ENCODE data around the gene BTBD7. TPM values are rescaled to one million over a fixed set of nuclear protein-coding genes. Genes with fewer than 3 reads are reported as not detected.
"Not testable (repeated sequence)": the region's sequence is repeated elsewhere in the genome, so short reads cannot be mapped to it uniquely, and the experiment has no call there.

BTBD7 gene
- total RNA-seq, 1 donor from 2014 or later = 30.5 TPM

- no peak for DNase-seq
Observed at GRCh38 chr14:93240678-93241000, 92.2 kb downstream of the BTBD7 start.

- DNase-seq = no peak
Observed at GRCh38 chr14:93239869-93240677, 92.8 kb downstream of the BTBD7 start.

- no peak for DNase-seq
Observed at GRCh38 chr14:93234798-93235197, 98.0 kb downstream of the BTBD7 start.

- not testable (repeated sequence) for DNase-seq
Observed at GRCh38 chr14:93233078-93233477, 99.8 kb downstream of the BTBD7 start.

- DNase-seq = no peak
Observed at GRCh38 chr14:93232159-93232558, 100.7 kb downstream of the BTBD7 start.

- no peak for DNase-seq
Observed at GRCh38 chr14:93231129-93231979, 101.5 kb downstream of the BTBD7 start.

- DNase-seq = no peak
Observed at GRCh38 chr14:93230539-93230938, 102.3 kb downstream of the BTBD7 start.

- no peak for DNase-seq
Observed at GRCh38 chr14:93228550-93228949, 104.3 kb downstream of the BTBD7 start.

GRCh38 chr14:93223565-93223964, 109.3 kb downstream of the BTBD7 start:
- DNase-seq = no peak

GRCh38 chr14:93220509-93220908, 112.3 kb downstream of the BTBD7 start:
- peak; percentile 3 for DNase-seq

- no peak for DNase-seq
Observed at GRCh38 chr14:93219103-93219726, 113.6 kb downstream of the BTBD7 start.

GRCh38 chr14:93214598-93214997, 118.2 kb downstream of the BTBD7 start:
- no peak for DNase-seq

- DNase-seq = no peak
Observed at GRCh38 chr14:93212432-93212831, 120.4 kb downstream of the BTBD7 start.

GRCh38 chr14:93207468-93208308, 125.1 kb downstream of the BTBD7 start:
- DNase-seq = peak; percentile 14

GRCh38 chr14:93206793-93207467, 125.9 kb downstream of the BTBD7 start, which contains the start of the genes GON7 and UBR7:
GON7 (minus strand) TSS chr14:93207065; CDS start chr14:93207037, 28 bp downstream.
UBR7 (plus strand) TSS chr14:93207256; CDS start chr14:93207292, 36 bp downstream.
- peak; percentile 97 for DNase-seq

GRCh38 chr14:93201155-93201704, 131.6 kb downstream of the BTBD7 start:
- DNase-seq = no peak

GRCh38 chr14:93200553-93200952, 132.3 kb downstream of the BTBD7 start:
- no peak for DNase-seq

- no peak for DNase-seq
Observed at GRCh38 chr14:93199031-93199430, 133.8 kb downstream of the BTBD7 start.

GRCh38 chr14:93195316-93195999, 137.4 kb downstream of the BTBD7 start:
- DNase-seq = no peak

All from skin of body (tissue), 2 donors.